HFF-Myc (cell line): ENCODE results near the gene WDR59.
A peak's percentile ranks its signal among the peaks of the same experiment; 100 is the strongest.

Experiments
- DNase-seq: peaks from one replicate; pipeline ENCODE4 v3.0.0-alpha.2; 2011; ENCODE audit warnings: low read depth; ENCODE audit errors: extremely low read depth
- H3K4me3 ChIP-seq: replicated peaks from 2 replicates; pipeline ENCODE4 v1.5.1; 2011; ENCODE audit warnings: low read depth, mild to moderate bottlenecking, control low read depth, low read length
- TF ChIP-seq, protein P1 (sequence below): IDR thresholded peaks from 2 replicates; pipeline ENCODE4 v1.5.1; 2012; ENCODE audit warnings: mild to moderate bottlenecking, low read depth, low read length, control low read depth; ENCODE audit errors: missing control alignments

WDR59 gene, protein sequence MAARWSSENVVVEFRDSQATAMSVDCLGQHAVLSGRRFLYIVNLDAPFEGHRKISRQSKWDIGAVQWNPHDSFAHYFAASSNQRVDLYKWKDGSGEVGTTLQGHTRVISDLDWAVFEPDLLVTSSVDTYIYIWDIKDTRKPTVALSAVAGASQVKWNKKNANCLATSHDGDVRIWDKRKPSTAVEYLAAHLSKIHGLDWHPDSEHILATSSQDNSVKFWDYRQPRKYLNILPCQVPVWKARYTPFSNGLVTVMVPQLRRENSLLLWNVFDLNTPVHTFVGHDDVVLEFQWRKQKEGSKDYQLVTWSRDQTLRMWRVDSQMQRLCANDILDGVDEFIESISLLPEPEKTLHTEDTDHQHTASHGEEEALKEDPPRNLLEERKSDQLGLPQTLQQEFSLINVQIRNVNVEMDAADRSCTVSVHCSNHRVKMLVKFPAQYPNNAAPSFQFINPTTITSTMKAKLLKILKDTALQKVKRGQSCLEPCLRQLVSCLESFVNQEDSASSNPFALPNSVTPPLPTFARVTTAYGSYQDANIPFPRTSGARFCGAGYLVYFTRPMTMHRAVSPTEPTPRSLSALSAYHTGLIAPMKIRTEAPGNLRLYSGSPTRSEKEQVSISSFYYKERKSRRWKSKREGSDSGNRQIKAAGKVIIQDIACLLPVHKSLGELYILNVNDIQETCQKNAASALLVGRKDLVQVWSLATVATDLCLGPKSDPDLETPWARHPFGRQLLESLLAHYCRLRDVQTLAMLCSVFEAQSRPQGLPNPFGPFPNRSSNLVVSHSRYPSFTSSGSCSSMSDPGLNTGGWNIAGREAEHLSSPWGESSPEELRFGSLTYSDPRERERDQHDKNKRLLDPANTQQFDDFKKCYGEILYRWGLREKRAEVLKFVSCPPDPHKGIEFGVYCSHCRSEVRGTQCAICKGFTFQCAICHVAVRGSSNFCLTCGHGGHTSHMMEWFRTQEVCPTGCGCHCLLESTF

DNA sequence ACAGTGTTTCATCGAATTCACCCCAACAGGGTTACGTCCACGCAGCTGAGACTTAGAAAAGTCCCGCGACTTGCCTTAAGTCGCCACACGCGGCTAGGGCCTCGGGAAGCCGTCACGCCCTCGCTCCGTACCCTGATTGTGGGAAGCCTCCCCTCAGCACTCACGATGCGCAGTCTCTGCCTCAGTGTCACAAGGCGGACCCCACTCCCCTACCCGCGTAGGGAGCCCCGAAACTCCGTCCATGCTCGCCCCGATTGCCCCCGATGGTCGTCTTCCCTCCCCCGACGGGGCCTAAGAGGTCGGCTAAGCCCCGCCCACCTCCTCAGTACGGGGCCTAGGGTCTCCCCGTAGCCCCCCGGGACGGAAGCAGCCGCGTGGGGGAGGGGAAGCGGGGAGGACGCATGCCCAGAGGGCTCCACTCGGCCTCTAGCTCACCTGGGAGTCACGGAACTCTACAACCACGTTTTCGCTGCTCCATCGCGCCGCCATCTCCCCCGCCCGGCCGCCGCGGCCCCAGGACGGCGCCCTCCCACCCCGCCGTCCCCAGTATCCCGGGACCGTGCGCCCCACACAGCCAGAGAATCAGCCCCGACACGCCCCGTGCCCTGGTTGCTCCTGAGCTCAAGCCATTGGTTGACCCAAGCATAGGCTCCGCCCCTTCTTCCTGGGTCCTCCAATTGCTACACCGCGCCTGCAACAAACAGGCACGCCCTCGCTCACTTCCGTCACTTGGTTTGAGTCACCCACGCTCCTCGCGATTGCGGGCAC lies at the start of gene WDR59:
TSS of gene WDR59 (minus strand) at position 595 of the 768 bp plus-strand sequence. CDS start at position 489, 106 bp downstream.
- DNase-seq: peak; percentile 99
- TF ChIP-seq, protein P1, sequence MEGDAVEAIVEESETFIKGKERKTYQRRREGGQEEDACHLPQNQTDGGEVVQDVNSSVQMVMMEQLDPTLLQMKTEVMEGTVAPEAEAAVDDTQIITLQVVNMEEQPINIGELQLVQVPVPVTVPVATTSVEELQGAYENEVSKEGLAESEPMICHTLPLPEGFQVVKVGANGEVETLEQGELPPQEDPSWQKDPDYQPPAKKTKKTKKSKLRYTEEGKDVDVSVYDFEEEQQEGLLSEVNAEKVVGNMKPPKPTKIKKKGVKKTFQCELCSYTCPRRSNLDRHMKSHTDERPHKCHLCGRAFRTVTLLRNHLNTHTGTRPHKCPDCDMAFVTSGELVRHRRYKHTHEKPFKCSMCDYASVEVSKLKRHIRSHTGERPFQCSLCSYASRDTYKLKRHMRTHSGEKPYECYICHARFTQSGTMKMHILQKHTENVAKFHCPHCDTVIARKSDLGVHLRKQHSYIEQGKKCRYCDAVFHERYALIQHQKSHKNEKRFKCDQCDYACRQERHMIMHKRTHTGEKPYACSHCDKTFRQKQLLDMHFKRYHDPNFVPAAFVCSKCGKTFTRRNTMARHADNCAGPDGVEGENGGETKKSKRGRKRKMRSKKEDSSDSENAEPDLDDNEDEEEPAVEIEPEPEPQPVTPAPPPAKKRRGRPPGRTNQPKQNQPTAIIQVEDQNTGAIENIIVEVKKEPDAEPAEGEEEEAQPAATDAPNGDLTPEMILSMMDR: no peak
- H3K4me3 ChIP-seq: peak within 1 kb of the TSS; percentile 85

DNA sequence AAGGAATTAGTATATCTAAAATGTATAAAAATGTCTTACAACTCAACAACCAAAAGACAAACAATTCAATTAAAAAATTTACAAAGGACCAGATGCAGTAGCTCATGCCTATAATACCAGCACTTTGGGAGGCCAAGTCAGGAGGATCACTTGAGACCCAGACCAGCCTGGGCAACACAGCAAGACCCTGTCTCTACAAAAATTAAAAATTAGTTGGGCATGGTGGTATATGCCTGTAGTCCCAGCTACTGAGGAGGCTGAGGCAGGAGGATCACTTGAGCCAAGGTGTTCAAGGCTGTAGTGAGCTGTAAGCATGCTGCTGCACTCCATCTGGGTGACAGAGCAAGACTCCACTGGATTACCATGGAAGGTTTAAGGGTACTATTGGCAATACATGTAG lies 47.7 kb upstream of the WDR59 start:
- no peak overlapping the region for H3K4me3 ChIP-seq
- DNase-seq: no peak
- TF ChIP-seq, protein P1: no peak

DNA sequence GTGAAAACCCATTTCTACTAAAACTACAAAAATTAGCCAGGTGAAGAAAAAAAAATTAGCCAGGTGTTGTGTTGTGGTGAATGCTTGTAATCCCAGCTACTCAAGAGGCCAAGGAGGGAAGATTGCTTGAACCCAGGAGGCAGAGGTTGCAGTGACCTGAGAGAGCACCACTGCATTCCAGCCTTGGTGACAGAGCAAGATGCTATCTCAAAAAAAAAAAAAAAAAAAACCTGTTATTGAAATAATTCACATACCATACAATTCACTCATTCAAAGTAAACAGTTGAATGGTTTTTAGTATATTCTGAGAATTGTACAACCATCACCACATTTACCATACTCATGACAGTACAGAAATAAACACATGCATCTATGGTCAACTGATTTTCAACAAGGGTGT lies 44.9 kb upstream of the WDR59 start:
- H3K4me3 ChIP-seq: no peak overlapping the region
- no peak for DNase-seq
- TF ChIP-seq, protein P1: no peak

DNA sequence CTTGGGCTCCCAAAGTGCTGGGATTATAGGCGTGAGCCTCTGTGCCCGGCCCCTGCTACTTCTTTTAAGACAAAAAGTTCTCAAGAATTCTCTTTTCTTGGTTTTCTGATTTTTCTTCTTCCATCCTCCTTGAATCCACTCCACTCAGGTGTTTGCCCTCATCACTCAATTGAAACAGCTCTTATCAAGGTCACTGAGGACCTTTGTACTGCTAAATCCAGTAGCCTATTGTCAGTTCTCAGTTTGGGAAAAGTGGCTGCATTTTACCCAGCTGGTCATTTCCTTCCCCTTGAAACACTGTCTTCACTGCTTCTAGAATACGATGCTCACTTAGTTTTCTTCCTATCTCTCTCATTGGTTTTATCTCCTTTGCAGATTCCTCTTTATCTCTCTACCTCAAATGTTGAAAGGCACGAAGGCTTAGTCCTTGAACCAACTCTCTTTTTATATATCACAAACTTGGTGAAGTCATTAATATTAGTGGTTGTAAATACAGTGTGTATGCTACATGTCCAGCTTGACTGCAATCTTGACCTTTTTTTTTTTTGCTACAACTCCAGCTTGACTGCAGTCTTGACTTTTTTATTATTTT lies 43.7 kb upstream of the WDR59 start:
- TF ChIP-seq, protein P1: no peak
- no peak for DNase-seq
- no peak overlapping the region for H3K4me3 ChIP-seq

DNA sequence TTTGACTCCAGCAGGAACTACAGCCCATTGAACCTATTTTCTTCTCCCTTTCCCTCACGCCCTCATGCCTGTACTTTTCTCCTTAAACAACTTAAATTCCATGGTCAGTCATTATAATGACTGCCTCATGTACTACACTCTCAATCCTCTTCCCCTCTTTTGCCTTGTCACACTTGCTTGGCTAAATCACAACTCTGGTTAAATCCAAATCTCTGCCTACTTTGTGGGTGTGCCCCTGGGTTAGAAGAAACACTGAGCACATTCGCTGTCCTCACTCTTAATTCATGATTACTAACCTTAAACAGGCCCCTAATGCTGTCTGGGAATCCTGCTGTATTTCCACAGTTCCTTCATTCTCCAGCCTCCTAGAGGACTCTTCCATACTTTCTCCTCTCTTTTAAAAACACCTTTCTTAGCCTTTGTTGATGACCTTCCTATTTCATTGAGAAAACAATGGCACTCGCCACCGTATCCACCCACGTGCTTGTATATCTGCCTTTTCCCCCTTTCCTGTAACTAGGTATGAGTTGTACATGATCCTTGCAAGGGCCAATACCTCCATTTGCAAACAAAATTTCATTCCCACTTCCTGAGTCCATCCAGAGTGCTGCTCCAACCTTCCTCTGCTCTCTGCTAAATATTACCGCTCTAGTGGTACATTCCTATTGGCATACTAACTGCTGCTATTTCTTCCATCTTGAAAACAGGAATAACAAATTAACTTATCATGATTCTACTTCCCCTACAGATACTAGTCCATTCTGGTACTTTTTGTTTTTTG lies 42.8 kb upstream of the WDR59 start:
- TF ChIP-seq, protein P1: no peak
- no peak for DNase-seq
- H3K4me3 ChIP-seq: no peak overlapping the region
